ENCODE measurements around the gene GRM3. TPM values are rescaled to one million over a fixed set of nuclear protein-coding genes. Genes with fewer than 3 reads are reported as not detected.

GRM3 gene
- polyA plus RNA-seq, 3 donors = 0.16 to 0.22 (median 0.21) TPM

- no peak for DNase-seq
Observed at GRCh38 chr7:86786376-86786775, 142.7 kb downstream of the GRM3 start.

- DNase-seq = no peak
Observed at GRCh38 chr7:86788948-86789347, 145.2 kb downstream of the GRM3 start.

GRCh38 chr7:86790383-86790782, 146.7 kb downstream of the GRM3 start:
- no peak for DNase-seq

GRCh38 chr7:86792260-86792659, 148.6 kb downstream of the GRM3 start:
- DNase-seq = no peak

GRCh38 chr7:86793136-86793535, 149.4 kb downstream of the GRM3 start:
- no peak for DNase-seq

GRCh38 chr7:86814661-86815379, 171.1 kb downstream of the GRM3 start:
- peak; percentile 4 for DNase-seq

GRCh38 chr7:86815556-86815955, 171.8 kb downstream of the GRM3 start:
- DNase-seq = no peak

GRCh38 chr7:86818903-86819302, 175.2 kb downstream of the GRM3 start:
- DNase-seq = no peak

- no peak for DNase-seq
Observed at GRCh38 chr7:86823769-86824168, 180.1 kb downstream of the GRM3 start.

- DNase-seq = no peak
Observed at GRCh38 chr7:86825264-86825663, 181.6 kb downstream of the GRM3 start.

- DNase-seq = no peak
Observed at GRCh38 chr7:86826948-86827347, 183.2 kb downstream of the GRM3 start.

GRCh38 chr7:86833360-86833759, 189.7 kb downstream of the GRM3 start:
- DNase-seq = no peak

GRCh38 chr7:86837235-86837634, 193.5 kb downstream of the GRM3 start:
- no peak for DNase-seq

- DNase-seq = no peak
Observed at GRCh38 chr7:86844608-86845007, 200.9 kb downstream of the GRM3 start.

- DNase-seq = no peak
Observed at GRCh38 chr7:86846494-86847190, 202.9 kb downstream of the GRM3 start.

- DNase-seq = no peak
Observed at GRCh38 chr7:86848226-86848625, 204.5 kb downstream of the GRM3 start.

GRCh38 chr7:86851566-86851965, 207.9 kb downstream of the GRM3 start:
- no peak for DNase-seq

- DNase-seq = no peak
Observed at GRCh38 chr7:86863452-86863851, 219.7 kb downstream of the GRM3 start.

- DNase-seq = no peak
Observed at GRCh38 chr7:86867163-86867762, 223.6 kb downstream of the GRM3 start.

- no peak for DNase-seq
Observed at GRCh38 chr7:86876146-86876545, 232.4 kb downstream of the GRM3 start.

GRCh38 chr7:86884152-86884551, 240.4 kb downstream of the GRM3 start:
- no peak for DNase-seq

- DNase-seq = no peak
Observed at GRCh38 chr7:86889501-86889900, 245.8 kb downstream of the GRM3 start.

GRCh38 chr7:86898171-86898570, 254.5 kb downstream of the GRM3 start:
- DNase-seq = no peak
